ENCODE data around the gene C6orf132. TPM values are rescaled to one million over a fixed set of nuclear protein-coding genes. Genes with fewer than 3 reads are reported as not detected.

Gene C6orf132
- total and polyA plus RNA-seq, 2 of the 8 experiments (the other 6 are each of a cell fraction or from before 2014, with no cell fraction given), result 31.5 to 64.0 TPM

GRCh38 chr6:42100029-42100901 lies 42.2 kb downstream of the C6orf132 start:
- H3K4ac ChIP-seq (replicated peaks; ENCODE audit: insufficient read length, low read depth, low read length), result no peak overlapping the region
- H3K14ac ChIP-seq (ENCODE audit: insufficient read length), result no peak overlapping the region
- H2BK15ac ChIP-seq (ENCODE audit: low read length), result no peak overlapping the region
- peaks cover 7 to 18% of the 10 kb centered on the region in 2 experiments for H4K20me1 ChIP-seq (replicated peaks in 1 of 2; ENCODE audit: control insufficient read depth in 1 of 2, insufficient read depth in 2 of 2, low read length in 2 of 2)
- no peak overlapping the region for H3K4me3 ChIP-seq (ENCODE audit: extremely low read depth in 1 of 4, insufficient read depth in 2 of 4, low read depth in 3 of 4, low read length in 4 of 4)
- 89% methylated on average over 14 of the region's 14 CpGs; no CpG with 5 or more reads in 1 of the 2 experiments for WGBS, 2 experiments (ENCODE audit: extremely low coverage in 1 of 2, insufficient coverage in 1 of 2, insufficient read length in 1 of 2, insufficient replicate concordance in 2 of 2, low coverage in 1 of 2, low lambda C conversion rate in 2 of 2, missing lambda C conversion rate in 1 of 2)
- no peaks in the 10 kb centered on the region for H3K79me1 ChIP-seq (ENCODE audit: low read depth, low read length)
- H3K56ac ChIP-seq (replicated peaks; ENCODE audit: insufficient read length, low read depth, low read length), result no peak overlapping the region
- ChIA-PET CTCF (ENCODE audit: partially characterized antibody) (interaction anchor here (0.9 to 21.6 kb wide), 8 partner anchors 11 to 114 kb away, joined by 3 to 313 read pairs (median 6); no protein-coding TSS in a partner anchor), POLR2A (ENCODE audit: partially characterized antibody) (interaction anchor here (0.7 to 1.6 kb wide), 10 partner anchors 12 to 184 kb away, joined by 3 to 5 read pairs (median 4); no protein-coding TSS in a partner anchor)
- FAIRE-seq (no peak), DNase-seq (ENCODE audit: low read depth in 1 of 2, low spot score in 2 of 2) (no peak)
- no peak overlapping the region for H2BK120ac ChIP-seq (replicated peaks; ENCODE audit: low read depth, low read length)
- no peak overlapping the region for H3K27ac ChIP-seq (ENCODE audit: low read depth, low read length)
- no peak overlapping the region for H2BK12ac ChIP-seq (ENCODE audit: low read depth, low read length)
- H4K8ac ChIP-seq (ENCODE audit: extremely low read depth, insufficient read depth, low read length), result no peak overlapping the region
- H3K9ac ChIP-seq (replicated peaks in 1 of 4; ENCODE audit: extremely low read depth in 1 of 4, low read depth in 3 of 4, low read length in 3 of 4), result no peak overlapping the region
- H3K9me3 ChIP-seq (ENCODE audit: insufficient read depth in 2 of 2, low read depth in 1 of 2, low read length in 1 of 2), result no peaks in the 10 kb centered on the region
- no peak overlapping the region for H2BK20ac ChIP-seq (ENCODE audit: low read length)
- peaks cover 2 to 10% (median 4%) of the 10 kb centered on the region in 4 experiments; a peak in 6 of 7 replicates for H3K4me1 ChIP-seq (replicated peaks in 1 of 4; ENCODE audit: control insufficient read depth in 3 of 4, insufficient read depth in 4 of 4, low read length in 3 of 4)
- no peak overlapping the region for H2AFZ ChIP-seq (ENCODE audit: low read length)
- H3K23me2 ChIP-seq (ENCODE audit: low read depth, low read length), result no peaks in the 10 kb centered on the region; the same call in 1 of the 2 replicates
- H4K91ac ChIP-seq (replicated peaks; ENCODE audit: insufficient read length, low read length), result no peak overlapping the region
- peaks cover 5 to 14% (median 8%) of the 10 kb centered on the region in 4 experiments; a peak in 6 of 8 replicates for H3K36me3 ChIP-seq (ENCODE audit: control insufficient read depth in 2 of 4, insufficient read depth in 4 of 4, low read length in 3 of 4)
- H2BK5ac ChIP-seq (ENCODE audit: low read depth, low read length), result no peak overlapping the region
- no peak overlapping the region for H3K18ac ChIP-seq (ENCODE audit: extremely low read depth, low read length)
- no peaks in the 10 kb centered on the region for H3K79me2 ChIP-seq (ENCODE audit: control insufficient read depth in 1 of 2, insufficient read depth in 2 of 2, low read length in 2 of 2)
- no peak overlapping the region for H4K5ac ChIP-seq (ENCODE audit: insufficient read length, low read depth, low read length)
- H3K23ac ChIP-seq (ENCODE audit: insufficient read length), result no peak overlapping the region
- peaks cover 0 to 21% (median 18%) of the 10 kb centered on the region in 4 experiments; a peak in 5 of 7 replicates for H3K27me3 ChIP-seq (replicated peaks in 1 of 4; ENCODE audit: control insufficient read depth in 3 of 4, extremely low read depth in 1 of 4, insufficient read depth in 3 of 4, low read length in 3 of 4)
- H3K4me2 ChIP-seq (ENCODE audit: insufficient read depth in 1 of 2, low read depth in 2 of 2, low read length in 2 of 2), result no peak overlapping the region
- H2AK5ac ChIP-seq (ENCODE audit: low read depth, low read length), result no peak overlapping the region
- TF ChIP-seq SIX5 (IDR thresholded peaks at IDR 0.05; ENCODE audit: low read depth, low read length) (no peak), TEAD4 (IDR thresholded peaks at IDR 0.05; ENCODE audit: low read depth, low read length) (no peak), BCL11A (IDR thresholded peaks at IDR 0.05; ENCODE audit: low read depth in 2 of 2, low read length in 2 of 2) (no peak), RNF2 (IDR thresholded peaks at IDR 0.05; ENCODE audit: borderline replicate concordance, low read depth, low read length, missing control alignments, poor library complexity, severe bottlenecking) (no peak), JUND (IDR thresholded peaks at IDR 0.05; ENCODE audit: low read length) (no peak), KDM5A (IDR thresholded peaks at IDR 0.05; ENCODE audit: low read length) (no peak), CTBP2 (IDR thresholded peaks at IDR 0.05; ENCODE audit: borderline replicate concordance, insufficient read depth, insufficient read length, low read length) (no peak), MAFK (IDR thresholded peaks at IDR 0.05; ENCODE audit: low read depth, low read length) (no peak), CHD2 (IDR thresholded peaks at IDR 0.05; ENCODE audit: low read length) (no peak), POU5F1 (IDR thresholded peaks at IDR 0.05; ENCODE audit: low read depth, low read length) (no peak), JUN (IDR thresholded peaks at IDR 0.05; ENCODE audit: low read depth, low read length) (no peak), GABPA (IDR thresholded peaks at IDR 0.05; ENCODE audit: borderline replicate concordance, insufficient read depth, low read length) (no peak)

Data from H1 (cell line).